HG03095 (cell line): ENCODE measurements around the gene ZFYVE9.
"Not testable (repeated sequence)": the region's sequence is repeated elsewhere in the genome, so short reads cannot be mapped to it uniquely, and the experiment has no call there.

ENCODE experiments used
- ATAC-seq: cut with Tn5 transposase; IDR thresholded peaks from one replicate; pipeline ENCODE4 v1.9.1; 2021; ENCODE audit warnings: moderate library complexity; ENCODE audit not compliant: unreplicated experiment

ZFYVE9 gene

DNA sequence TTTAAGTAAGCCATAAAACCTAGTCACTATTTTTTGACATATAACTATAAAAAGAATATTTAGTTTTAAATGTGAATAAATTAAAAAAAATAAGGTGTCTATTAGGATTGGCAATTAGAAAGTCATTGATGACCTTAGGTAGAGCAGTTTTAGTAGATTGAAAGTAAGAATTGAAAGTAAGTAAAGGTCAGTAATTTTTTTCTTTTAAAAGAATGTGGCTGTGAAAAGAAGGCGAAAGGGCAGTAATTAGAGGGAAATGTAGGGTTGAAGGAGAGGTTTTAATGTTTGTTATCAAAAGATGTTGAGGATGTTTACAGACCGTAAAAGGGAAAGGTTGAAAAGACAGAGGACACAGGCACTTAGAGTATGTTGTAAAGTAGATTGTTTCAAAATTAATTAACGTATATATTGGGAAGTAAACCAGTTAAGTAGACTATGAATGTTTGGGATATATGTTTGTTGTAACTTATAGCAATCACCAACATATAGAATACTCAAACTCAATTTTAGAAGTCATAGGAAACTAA is 41.0 kb downstream of the ZFYVE9 start:
- no peak for ATAC-seq

DNA sequence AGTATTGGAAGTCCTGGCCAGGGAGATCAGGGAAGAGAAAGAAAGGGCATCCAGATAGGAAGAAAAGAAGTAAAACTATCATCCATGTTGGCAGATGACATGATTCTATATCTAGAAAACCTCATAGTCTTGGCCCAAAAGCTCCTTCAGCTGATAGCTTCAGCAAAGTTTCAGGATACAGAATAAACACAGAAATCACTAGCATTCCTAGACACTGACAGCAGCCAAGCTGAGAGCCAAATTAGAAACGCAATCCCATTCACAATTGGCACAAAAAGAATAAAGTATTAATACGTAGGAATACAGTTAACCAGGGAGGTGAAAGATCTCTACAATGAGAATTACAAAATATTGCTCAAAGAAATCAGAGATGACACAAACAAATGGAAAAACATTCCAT is 44.6 kb downstream of the ZFYVE9 start:
- no peak for ATAC-seq

DNA sequence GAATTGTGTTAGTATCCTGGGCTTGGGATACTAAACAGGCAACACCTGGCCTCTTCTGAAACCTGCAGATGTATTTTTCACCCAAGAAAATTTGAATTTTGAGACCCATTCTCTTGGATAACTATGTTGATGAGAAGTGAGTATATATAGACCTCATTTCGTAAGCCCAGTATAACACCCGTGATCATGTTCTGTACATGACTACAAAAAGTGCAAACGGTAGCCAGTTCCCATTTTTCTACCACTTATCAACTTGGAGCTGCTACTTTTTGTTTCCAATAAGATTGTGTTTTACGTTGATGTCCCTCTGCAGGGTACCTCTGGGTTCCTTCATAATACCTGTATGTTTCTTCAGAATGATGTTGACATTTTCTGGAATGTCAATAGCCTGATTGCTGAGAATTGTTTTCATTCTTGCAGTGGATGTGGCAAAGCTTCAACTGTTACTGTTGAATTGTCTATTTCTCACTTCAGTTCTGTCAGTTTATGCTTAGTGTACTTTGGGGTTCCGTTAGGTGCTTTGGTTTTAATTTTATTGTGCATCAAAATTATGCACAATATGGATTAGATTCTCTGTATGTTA is 48.1 kb downstream of the ZFYVE9 start:
- no peak for ATAC-seq

DNA sequence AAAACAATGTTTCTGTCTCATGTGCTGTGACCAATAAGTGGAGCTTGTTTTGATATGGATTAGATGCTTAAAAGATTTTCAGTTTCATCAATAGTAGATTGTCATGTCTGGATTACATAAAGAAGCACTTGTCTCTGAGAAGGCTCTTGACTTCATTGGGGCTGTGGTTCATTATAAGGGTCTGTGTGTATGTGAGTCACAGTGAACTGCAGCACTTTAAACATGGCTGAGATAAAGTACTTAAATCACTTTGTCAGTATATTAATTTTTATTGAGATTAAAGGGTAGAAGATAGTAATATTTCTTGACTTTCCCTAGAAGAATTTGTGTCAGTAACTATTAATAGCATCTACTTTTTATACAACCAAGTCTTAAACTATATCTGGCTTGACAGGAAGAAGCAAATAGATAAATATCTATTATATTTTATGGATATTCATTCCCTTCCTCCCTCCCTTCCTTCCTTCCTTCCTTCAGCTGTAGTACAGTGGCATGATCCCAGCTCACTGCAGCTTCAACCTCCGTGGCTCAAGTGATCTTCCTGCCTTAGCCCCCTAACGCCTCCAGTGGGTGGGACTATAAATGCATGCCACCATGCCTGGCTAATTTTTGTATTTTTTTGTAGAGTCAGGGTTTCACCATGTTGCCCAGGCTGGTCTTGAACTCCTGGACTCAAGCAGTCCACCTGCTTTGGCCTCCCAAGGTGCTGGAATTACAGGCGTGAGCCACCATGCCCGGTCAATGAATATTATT is 48.8 kb downstream of the ZFYVE9 start:
- no peak for ATAC-seq

DNA sequence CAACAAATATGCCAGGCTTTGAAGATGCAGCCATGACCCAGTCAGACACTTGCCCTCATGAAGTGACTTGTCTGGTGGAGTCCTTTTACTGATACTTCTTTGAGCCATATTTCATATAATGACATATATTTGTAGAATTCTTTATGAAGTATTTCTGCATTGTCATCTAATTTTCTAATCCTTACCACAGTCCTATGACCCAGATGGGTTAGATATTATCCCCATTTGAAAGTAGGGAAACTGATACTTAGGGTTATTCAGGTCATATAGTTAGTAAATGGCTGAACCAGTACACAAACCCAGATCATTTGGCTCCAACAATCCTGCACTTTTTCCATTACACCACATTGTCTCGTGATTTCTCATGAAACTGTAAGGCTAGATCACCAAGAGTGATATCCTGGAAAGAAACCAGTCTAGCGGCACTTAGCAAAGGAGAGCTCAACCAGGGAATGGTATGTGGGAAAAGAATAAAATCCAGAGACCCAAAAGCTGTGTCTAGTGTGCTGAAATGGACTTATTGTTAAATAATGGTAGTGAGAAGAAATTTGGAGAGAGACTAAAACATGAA is 49.6 kb downstream of the ZFYVE9 start:
- no peak for ATAC-seq

DNA sequence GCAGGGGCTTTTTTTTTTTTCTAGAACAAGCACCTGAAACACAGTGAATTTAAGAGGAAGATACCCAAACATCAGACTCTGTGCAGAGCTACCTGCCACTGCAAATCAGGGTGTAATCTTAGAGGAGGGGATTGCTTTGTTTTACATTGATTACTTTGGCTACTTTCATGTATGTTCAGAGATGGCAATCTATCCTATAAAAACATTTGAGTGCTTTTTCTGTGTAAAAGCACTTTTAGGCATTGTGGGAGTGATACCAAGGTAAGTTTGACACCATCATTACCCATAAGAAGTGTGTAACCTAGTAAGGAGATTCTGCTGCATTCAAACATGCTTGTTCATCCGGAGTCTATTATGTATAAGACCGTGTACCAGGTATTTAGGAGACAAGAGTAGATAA is 50.1 kb downstream of the ZFYVE9 start:
- ATAC-seq, result no peak

DNA sequence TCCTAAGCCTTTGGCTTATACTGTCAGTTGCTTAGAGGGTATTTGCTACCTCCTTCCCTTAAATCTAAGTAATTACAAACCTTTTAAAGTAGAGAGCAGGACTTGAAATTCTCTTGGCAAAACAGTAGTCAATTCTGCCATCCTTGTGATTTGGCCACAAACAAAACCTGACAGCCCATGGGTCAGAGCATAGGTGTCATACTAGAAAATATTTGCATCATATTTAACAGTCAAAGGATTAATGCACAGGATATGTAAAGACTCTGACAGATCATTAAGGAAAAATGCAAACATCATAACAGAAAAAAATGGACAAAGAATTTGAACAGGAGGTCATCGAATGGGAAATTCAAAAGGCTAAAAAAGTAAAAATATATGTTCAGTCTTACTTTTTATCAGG is 50.5 kb downstream of the ZFYVE9 start:
- ATAC-seq, result no peak

DNA sequence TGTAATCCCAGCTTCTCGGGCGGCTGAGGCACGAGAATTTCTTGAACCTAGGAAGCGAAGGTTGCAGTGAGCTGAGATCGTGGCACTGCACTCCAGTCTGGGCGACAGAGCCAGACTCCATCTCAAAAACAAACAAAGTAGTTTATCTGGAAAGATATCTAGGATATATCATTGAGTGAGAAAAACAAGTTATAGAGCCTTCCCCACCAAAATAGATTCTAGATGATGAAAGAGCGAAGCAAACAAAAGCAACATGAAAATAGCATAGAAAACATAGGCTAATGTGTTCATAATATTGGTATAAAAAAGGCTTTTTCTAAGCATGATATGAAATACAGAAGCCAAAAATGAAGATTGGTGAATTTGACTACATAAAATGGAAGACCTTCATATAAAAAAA is 52.1 kb downstream of the ZFYVE9 start:
- no peak for ATAC-seq

DNA sequence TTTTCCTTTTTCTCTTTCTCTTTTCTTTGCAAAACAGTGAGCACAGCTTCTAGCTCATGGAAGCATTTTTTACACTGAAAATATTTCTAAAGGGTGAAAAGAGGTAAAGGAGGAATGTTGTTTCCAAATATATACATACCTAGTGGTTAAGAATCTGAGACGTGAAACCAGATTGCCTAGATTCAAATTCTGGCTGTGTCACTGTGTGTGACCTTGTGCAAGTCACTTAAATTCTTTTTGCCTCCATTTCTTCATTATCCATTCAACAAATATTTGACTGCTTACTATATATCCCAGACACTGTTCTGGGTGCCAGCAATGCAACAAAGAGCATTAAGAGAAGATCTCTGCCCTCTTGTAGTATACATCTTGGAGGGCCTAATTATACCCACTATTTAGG is 53.3 kb downstream of the ZFYVE9 start:
- no peak for ATAC-seq

DNA sequence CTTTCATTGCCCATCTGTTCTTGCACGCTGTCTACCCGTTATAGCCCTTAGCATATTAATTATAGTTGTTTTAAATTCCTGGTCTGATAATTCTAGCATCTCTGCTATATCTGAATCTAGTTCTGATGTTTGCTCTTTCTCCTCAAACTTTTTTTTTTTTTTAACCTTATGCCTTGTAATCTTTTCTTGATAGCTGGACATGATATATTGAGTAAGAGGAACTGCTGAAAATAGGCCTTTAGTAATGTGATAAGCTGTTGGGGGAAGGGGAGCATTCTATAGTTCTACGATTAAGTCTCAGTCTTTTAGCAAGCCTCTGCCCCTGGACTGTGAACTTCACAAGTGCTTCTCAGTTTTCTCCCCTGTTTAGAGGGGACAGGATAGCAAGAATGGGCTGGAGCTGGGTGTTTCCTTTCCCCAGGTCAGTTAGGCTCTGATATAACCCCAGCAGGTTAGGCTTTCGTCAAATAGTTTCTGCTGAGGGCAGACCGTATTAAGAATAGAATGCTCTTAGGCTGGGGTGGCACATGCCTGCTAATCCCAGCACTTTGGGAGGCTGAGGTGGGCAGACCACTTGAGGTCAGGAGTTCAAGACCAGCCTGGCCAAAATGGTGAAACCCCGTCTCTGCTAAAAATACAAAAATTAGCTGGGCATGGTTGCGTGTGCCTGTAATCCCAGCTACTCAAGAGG is 62.2 kb downstream of the ZFYVE9 start:
- no peak for ATAC-seq

DNA sequence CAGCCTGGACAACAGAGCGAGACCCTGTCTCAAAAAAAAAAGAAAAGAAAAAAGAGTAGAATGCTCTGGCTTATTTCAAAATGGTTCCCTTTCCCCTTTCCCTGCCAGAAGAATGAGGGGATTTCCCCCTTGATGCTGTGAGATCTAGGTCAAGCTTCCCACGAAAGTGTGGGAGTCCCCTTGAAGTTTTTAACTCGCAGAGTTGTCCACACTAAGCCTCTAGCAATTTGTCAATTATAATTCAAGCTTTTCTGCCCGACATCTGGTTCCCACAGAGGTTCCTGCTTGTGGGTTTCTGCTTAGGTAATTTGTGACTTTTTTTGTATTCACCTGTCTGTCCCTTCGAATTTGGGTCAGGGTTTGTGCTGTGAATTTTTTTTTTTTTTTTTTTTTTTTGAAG is 62.8 kb downstream of the ZFYVE9 start:
- no peak for ATAC-seq

DNA sequence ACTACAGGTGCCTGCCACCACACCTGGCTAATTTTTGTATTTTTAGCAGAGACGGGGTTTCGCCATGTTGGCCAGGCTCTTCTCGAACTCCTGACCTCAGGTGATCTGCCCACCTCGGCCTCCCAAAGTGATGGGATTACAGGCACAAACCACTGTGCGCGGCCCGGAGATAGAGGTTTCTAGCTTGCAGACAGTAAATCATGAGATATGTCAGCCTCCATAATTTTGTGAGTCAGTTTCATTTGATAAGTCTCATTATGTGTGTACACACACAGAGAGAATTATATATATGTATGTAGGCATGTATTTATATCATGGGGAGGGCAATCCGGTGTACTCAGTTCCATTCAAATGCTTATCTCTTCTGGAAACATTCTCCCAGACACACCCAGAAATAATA is 64.8 kb downstream of the ZFYVE9 start:
- ATAC-seq, result not testable (repeated sequence)

DNA sequence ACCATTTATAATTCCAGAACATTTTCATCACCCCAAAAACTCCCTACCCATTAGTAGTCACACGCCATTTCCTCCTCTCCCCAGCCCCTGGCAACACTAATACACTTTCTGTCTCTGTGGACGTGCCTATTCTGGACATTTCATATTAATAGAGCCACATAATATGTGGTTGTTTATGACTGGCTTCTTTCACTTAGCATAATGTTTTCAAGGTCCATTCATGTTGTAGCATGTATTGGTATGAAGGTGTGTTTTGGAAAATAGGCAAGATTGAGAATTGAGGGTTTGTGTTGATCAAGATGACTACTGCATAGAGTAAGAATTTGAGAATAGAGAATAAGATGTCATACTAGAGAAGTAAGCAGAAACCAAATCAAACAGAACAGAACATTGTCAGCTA is 67.5 kb downstream of the ZFYVE9 start:
- no peak for ATAC-seq

DNA sequence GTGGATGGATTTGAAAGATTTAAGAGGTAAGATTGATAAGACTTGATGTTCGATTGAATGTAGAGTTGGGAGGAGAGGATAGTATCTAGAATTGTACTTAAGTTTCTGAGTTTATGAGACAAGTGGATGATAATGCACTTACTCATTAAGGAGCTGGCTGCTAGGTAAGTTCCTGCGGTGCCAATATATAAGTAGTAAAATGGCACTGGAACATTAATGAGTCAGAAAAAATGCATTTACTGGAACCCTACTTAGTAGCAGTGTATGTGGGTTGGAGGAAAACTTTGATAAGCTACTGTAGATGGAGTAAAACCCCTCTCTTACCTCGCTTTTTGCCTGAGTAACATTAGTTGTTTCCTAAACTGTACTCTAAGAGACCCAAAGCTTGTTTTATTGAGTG is 68.2 kb downstream of the ZFYVE9 start:
- no peak for ATAC-seq

DNA sequence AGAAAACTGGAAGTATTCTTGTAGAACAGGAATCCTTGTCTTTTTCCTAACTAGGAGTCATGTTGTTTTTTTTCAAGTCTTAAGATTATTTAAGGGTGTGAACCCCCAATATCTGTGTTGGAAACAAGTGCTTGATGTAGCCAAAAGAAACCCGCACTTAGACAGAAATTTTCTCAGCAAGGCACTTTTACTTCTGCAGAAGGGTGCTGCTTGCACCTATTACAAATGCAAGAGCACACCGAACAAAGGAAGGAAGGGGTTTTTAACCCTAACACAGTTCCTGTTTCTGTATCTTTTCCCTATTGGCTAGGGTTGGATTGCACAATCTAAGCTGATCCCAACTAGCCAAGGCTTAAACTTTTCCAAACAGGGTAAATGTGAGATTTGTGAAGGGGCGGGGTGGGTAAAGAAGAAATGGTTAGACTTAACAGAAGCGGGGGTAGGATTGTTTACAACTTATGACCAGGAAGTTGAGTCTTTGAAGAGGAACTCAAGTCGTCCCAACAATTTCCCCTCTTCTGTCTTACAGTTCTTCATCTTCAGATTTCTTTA is 75.1 kb downstream of the ZFYVE9 start:
- ATAC-seq, result no peak

DNA sequence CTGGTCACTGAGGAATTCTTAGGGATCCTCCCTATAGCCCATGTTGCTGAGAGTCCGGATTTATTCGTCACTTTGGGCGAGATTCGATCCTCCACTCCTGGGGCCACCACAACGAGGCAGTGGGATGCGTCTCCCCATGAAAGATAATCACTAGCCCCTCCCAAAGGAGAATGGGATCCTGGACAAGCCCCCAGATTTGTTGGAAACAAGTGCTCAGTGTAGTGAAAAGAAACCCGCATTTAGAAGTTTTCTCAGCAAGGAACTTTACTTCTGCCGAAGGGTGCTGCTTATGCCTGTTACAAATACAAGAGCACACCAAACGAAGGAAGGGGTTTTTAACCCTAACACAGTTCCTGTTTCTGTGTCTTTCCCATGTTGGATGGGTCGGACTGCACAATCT is 83.3 kb downstream of the ZFYVE9 start:
- ATAC-seq, result no peak

DNA sequence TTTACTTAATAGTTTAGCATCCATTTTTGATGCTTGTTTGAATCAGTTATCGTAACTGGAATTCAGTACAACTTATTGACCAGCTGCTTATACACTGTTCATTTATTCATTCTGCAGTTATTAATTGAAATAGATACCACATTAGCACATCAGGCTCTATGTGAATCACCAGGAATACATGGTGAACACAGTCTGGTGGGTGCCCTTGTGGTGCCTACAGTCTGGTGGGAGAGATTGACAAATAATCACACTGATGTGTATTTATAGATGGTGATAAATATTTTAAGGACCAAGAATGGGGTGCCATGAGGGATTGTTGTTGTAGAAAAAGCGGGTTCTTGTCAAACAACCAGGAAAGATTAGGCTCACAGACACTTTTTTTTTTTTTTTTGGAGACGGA is 87.6 kb downstream of the ZFYVE9 start:
- no peak for ATAC-seq

DNA sequence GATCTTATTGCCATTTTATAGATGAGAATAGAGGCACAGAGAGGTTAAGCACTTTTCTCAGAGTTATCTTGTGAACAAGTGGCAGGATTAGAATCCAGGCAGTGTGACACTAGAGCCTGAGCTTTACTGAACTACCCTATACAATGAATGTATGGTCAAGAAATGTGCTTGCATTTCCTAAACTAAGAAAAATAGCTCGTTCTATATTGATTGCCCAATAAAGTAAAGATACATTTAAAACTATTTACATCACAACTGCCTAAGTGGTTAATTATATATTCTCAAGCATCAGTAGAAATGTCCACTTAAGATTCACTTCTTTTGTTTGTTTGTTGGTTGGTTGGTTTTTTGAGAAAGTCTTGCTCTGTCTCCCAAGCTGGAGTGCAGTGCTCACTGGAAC is 91.6 kb downstream of the ZFYVE9 start:
- ATAC-seq, result no peak

DNA sequence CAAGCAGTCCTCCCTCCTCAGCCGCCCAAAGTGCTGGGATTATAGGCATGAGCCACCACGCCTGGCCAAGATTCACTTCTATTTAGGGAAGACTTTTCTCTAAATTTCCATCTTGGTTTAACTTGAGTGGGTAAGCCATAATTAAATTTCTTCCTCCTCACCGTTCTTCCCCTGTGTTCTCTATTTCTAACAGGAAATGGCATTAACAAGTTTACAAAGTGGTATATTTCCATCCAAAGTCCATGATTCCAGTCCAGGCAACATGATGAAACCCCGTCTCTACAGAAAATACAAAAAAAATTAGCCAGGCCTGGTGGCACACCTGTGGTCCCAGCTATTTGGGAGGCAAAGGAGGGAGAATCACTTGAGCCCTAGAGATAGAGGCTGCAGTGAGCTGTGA is 92.1 kb downstream of the ZFYVE9 start:
- ATAC-seq, result no peak

DNA sequence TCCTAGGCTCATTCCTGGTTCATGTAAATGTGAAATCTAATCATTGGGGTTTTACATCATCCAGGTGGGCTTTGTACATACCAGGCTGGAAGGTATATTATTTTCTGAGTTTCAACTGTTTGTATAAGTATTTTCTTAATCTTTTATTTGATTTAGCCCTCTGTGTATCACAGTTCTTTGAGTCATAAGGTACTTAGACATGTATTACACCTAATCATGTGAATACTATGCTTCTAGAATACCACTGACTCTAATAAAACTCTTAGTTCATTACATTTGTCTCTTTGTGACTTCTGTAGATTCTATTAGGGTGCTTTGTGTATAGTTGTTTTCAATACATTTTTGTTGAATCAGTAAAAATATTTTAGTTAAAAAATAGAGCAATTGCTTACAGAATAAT is 92.8 kb downstream of the ZFYVE9 start:
- no peak for ATAC-seq

DNA sequence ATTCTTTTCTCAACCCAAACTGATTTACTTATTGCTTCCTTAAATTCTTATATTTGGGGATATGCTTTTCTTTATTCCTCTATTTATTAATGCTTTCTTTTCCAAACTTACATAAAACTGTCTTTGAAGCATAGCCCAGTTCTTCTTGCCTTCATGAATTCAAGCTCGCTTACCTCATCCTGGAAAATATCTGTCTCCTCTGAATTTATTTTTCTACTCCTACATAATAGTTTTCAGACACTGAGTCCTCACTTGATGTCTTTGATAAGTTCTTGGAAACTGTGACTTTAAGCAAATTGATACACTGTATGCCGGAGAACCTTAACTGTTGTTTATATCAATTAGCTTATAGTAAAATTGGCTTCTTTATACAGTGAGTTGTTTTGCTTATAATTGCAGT is 93.8 kb downstream of the ZFYVE9 start:
- ATAC-seq, result no peak

DNA sequence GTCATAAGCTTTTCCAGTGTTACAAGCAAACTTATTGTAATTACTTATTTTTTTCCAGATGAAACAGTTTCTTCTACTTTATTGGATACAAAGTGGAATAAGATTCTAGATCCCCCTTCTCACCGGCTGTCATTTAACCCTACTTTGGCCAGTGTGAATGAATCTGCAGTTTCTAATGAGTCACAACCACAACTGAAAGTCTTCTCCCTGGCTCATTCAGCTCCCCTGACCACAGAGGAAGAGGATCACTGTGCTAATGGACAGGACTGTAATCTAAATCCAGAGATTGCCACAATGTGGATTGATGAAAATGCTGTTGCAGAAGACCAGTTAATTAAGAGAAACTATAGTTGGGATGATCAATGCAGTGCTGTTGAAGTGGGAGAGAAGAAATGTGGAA is 95.5 kb downstream of the ZFYVE9 start:
- ATAC-seq, result no peak
